Liver (tissue), 9 donors: ENCODE results near the gene COL20A1. TPM values are rescaled to one million over a fixed set of nuclear protein-coding genes. Genes with fewer than 3 reads are reported as not detected.

Experiments used
- DNase-seq: peaks from one replicate; pipeline ENCODE4 v3.0.0-alpha.2; 2017; ENCODE audit warnings: low spot score
- H3K27ac ChIP-seq, 2 donors: one replicate each; pipeline ENCODE4 v1.7.0; 2013; ENCODE audit warnings: inconsistent platforms in 2 of 2, low read length in 2 of 2, control low read depth in 1 of 2, low read depth in 1 of 2, mild to moderate bottlenecking in 1 of 2
- H3K27me3 ChIP-seq, 4 donors: one replicate each; pipeline versions ENCODE4 v1.6.1 to v1.7.0; 2013; ENCODE audit warnings: low read length in 3 of 4, inconsistent platforms in 1 of 4, mild to moderate bottlenecking in 1 of 4, moderate library complexity in 1 of 4; ENCODE audit not compliant: control insufficient read depth in 4 of 4, insufficient read depth in 4 of 4
- H3K36me3 ChIP-seq, 4 donors: one replicate each; pipeline versions ENCODE4 v1.6.1 to v1.7.0; 2013; ENCODE audit warnings: low read length in 3 of 4, mild to moderate bottlenecking in 3 of 4, low read depth in 1 of 4, moderate library complexity in 1 of 4; ENCODE audit not compliant: control insufficient read depth in 4 of 4, insufficient read depth in 3 of 4
- H3K4me1 ChIP-seq, 4 donors: one replicate each; pipeline versions ENCODE4 v1.6.1 to v1.7.0; 2013; ENCODE audit warnings: low read length in 3 of 4, mild to moderate bottlenecking in 3 of 4, moderate library complexity in 1 of 4; ENCODE audit not compliant: control insufficient read depth in 4 of 4, insufficient read depth in 4 of 4
- H3K4me3 ChIP-seq, 3 donors: one replicate each; pipeline versions ENCODE4 v1.6.1 to v1.7.0; 2013; ENCODE audit warnings: low read length in 3 of 3, control low read depth in 1 of 3, low read depth in 1 of 3, mild to moderate bottlenecking in 1 of 3
- H3K9ac ChIP-seq, 2 donors: one replicate each; pipeline ENCODE4 v1.7.0; 2013; ENCODE audit warnings: low read length in 2 of 2, mild to moderate bottlenecking in 2 of 2, moderate library complexity in 2 of 2, control low read depth in 1 of 2, low read depth in 1 of 2
- H3K9me3 ChIP-seq, 4 donors: one replicate each; pipeline versions ENCODE4 v1.6.1 to v1.7.0; 2013; ENCODE audit warnings: low read length in 3 of 4; ENCODE audit not compliant: control insufficient read depth in 4 of 4
- ATF3 ChIP-seq: IDR thresholded peaks from 2 replicates; pipeline ENCODE4 v1.6.1; 2016; ENCODE audit warnings: antibody characterized with exemption
- CTCF ChIP-seq: fragments of 150-350 bp; IDR thresholded peaks from 2 replicates; pipeline ENCODE4 v1.5.1; 2017; ENCODE audit warnings: improper control_type of control experiment, low read depth, low read length; ENCODE audit not compliant: missing input control
- EGR1 ChIP-seq, 2 donors: IDR thresholded peaks; 2 replicates each; pipeline ENCODE4 v1.6.1; 2016 to 2018; ENCODE audit warnings: antibody characterized with exemption in 2 of 2, low read depth in 2 of 2
- FOXA2 ChIP-seq: IDR thresholded peaks from 2 replicates; pipeline ENCODE4 v1.6.1; 2016; ENCODE audit warnings: antibody characterized with exemption
- GABPA ChIP-seq, 2 donors: IDR thresholded peaks in 1 of 2; conservative IDR thresholded peaks in 1 of 2; 2 replicates each; pipeline ENCODE4 v1.6.1; 2016; ENCODE audit warnings: antibody characterized with exemption in 2 of 2, mild to moderate bottlenecking in 1 of 2, moderate library complexity in 1 of 2
- HNF4A ChIP-seq, 2 donors: conservative IDR thresholded peaks; 2 replicates each; pipeline ENCODE4 v1.6.1; 2016; ENCODE audit warnings: antibody characterized with exemption in 2 of 2, mild to moderate bottlenecking in 2 of 2
- HNF4G ChIP-seq: IDR thresholded peaks from 2 replicates; pipeline ENCODE4 v1.6.1; 2016; ENCODE audit warnings: antibody characterized with exemption
- JUND ChIP-seq, 2 donors: IDR thresholded peaks; 2 replicates each; pipeline ENCODE4 v1.6.1; 2016; ENCODE audit warnings: antibody characterized with exemption in 2 of 2
- MAX ChIP-seq: IDR thresholded peaks from 2 replicates; pipeline ENCODE4 v1.6.1; 2016; ENCODE audit warnings: antibody characterized with exemption
- NR2F2 ChIP-seq: IDR thresholded peaks from 2 replicates; pipeline ENCODE4 v1.6.1; 2016; ENCODE audit warnings: antibody characterized with exemption
- RAD21 ChIP-seq, 2 donors: IDR thresholded peaks; 2 replicates each; pipeline ENCODE4 v1.6.1; 2016; ENCODE audit warnings: antibody characterized with exemption in 2 of 2, mild to moderate bottlenecking in 2 of 2
- REST ChIP-seq: IDR thresholded peaks from 2 replicates; pipeline ENCODE4 v1.6.1; 2016; ENCODE audit warnings: antibody characterized with exemption, mild to moderate bottlenecking
- RXRA ChIP-seq, 2 donors: IDR thresholded peaks; 2 replicates each; pipeline ENCODE4 v1.6.1; 2017 to 2018; ENCODE audit warnings: antibody characterized with exemption in 2 of 2, mild to moderate bottlenecking in 1 of 2
- SP1 ChIP-seq: IDR thresholded peaks from 2 replicates; pipeline ENCODE4 v1.6.1; 2018; ENCODE audit warnings: antibody characterized with exemption, mild to moderate bottlenecking
- TAF1 ChIP-seq: conservative IDR thresholded peaks from 2 replicates; pipeline ENCODE4 v1.6.1; 2016; ENCODE audit warnings: antibody characterized with exemption, mild to moderate bottlenecking
- YY1 ChIP-seq: IDR thresholded peaks from 2 replicates; pipeline ENCODE4 v1.6.1; 2016; ENCODE audit warnings: antibody characterized with exemption, mild to moderate bottlenecking
- ZBTB33 ChIP-seq: IDR thresholded peaks from 2 replicates; pipeline ENCODE4 v1.6.1; 2016; ENCODE audit warnings: antibody characterized with exemption
- WGBS: extraction: QIAGEN DNeasy Blood & Tissue Kit; methylation state at CpG from one replicate; pipeline ENCODE4 v1.1.7; 2013; 5-methylcytosine and 5-hydroxymethylcytosine counted together
- polyA plus RNA-seq, 2 donors: library from polyadenylated mRNA; stranded (reverse) in 1 of 2; unstranded in 1 of 2; fragments of 200-250 nt in 1 of 2; fragments of >200 nt in 1 of 2; fragmentation: Nextera tagmentation in 1 of 2; extraction: Ambion mirVana in 1 of 2; gene quantifications; one replicate each; pipeline versions ENCODE4 v1.2.1 to v1.2.3, GENCODE V29; 2013 to 2015
- total RNA-seq, 2 donors: library from RNA; depleted of rRNA; stranded (reverse); fragments of >200 nt; gene quantifications; one replicate each; pipeline ENCODE4 v1.2.3, GENCODE V29; 2014
- donor health status: healthy.
- donor health status: healthy.
- donor health status: healthy.
- donor health status: healthy.
- donor health status: healthy.

The COL20A1 gene
- total and polyA plus RNA-seq, 4 donors, result not detected

GRCh38 chr20:63369024-63369530, 76.1 kb downstream of the COL20A1 start:
- H3K4me1 ChIP-seq, result peaks cover 0 to 37% (median 22%) of the 10 kb centered on the region in 4 donors
- no peaks in the 10 kb centered on the region for H3K36me3 ChIP-seq
- no peaks in the 10 kb centered on the region for H3K27me3 ChIP-seq
- H3K4me3 ChIP-seq, result no peak overlapping the region
- H3K27ac ChIP-seq, result no peak overlapping the region
- H3K9ac ChIP-seq, result no peak overlapping the region
- H3K9me3 ChIP-seq, result no peaks in the 10 kb centered on the region
- TF ChIP-seq CTCF, result no peak
- TF ChIP-seq TAF1, result no peak
- no peak for TF ChIP-seq HNF4A (conservative IDR thresholded peaks at IDR 0.05)
- no peak for TF ChIP-seq GABPA (IDR thresholded peaks at IDR 0.05 in 1 of 2, conservative IDR thresholded peaks at IDR 0.05 in 1 of 2)
- no peak for TF ChIP-seq YY1
- no peak for TF ChIP-seq HNF4G
- TF ChIP-seq JUND (IDR thresholded peaks at IDR 0.05), result no peak
- TF ChIP-seq REST, result no peak
- TF ChIP-seq RAD21 (IDR thresholded peaks at IDR 0.05), result no peak
- no peak for TF ChIP-seq FOXA2
- no peak for TF ChIP-seq ZBTB33
- TF ChIP-seq ATF3, result no peak
- no peak for TF ChIP-seq SP1
- no peak for TF ChIP-seq EGR1 (IDR thresholded peaks at IDR 0.05; ENCODE audit: low read depth in 2 of 2)
- no peak for TF ChIP-seq NR2F2
- no peak for TF ChIP-seq RXRA (IDR thresholded peaks at IDR 0.05)
- TF ChIP-seq MAX, result no peak
- 91% methylated on average over 10 of the region's 10 CpGs for WGBS
- DNase-seq, result no peak
